B cell (primary cell): Measurements from ENCODE around the gene CEL. TPM values are rescaled to one million over a fixed set of nuclear protein-coding genes. Genes with fewer than 3 reads are reported as not detected.

ENCODE experiments used
- ATAC-seq: fragments of 200-7000 bp; cut with Tn5 transposase; one replicate; pipeline ENCODE4 v1.10.0; 2021; ENCODE audit warnings: low read depth, mild to moderate bottlenecking, moderate number of reproducible peaks, moderate library complexity
- CTCF ChIA-PET: fragments of 350-600 bp; sonication (Branson Sonifier 250); formaldehyde crosslinking; loops from one replicate; lab custom pipeline; 2021; ENCODE audit warnings: antibody characterized with exemption, inconsistent platforms; lab: Charles Lee
- POLR2A ChIA-PET: fragments of 350-600 bp; sonication (Branson Sonifier 250); formaldehyde crosslinking; loops from one replicate; lab custom pipeline; 2021; ENCODE audit warnings: antibody characterized with exemption; lab: Charles Lee
- DNase-seq: peaks from one replicate; pipeline ENCODE4 v3.0.0; 2013
- H2AFZ ChIP-seq: 2 replicates; pipeline ENCODE4 v1.6.1; 2012; ENCODE audit warnings: mild to moderate bottlenecking, low read depth, low read length; ENCODE audit not compliant: insufficient read depth, poor library complexity, severe bottlenecking
- H3K27ac ChIP-seq, 2 donors: 1 replicate in 1 of 2; 2 replicates in 1 of 2; pipeline ENCODE4 v1.5.1; 2012 to 2013; ENCODE audit warnings: low read length in 2 of 2, mild to moderate bottlenecking in 2 of 2, moderate library complexity in 1 of 2
- H3K27me3 ChIP-seq, 4 experiments: fragments of 200-600 bp in 1 of 4; sonication (generic) in 1 of 4; replicated peaks in 1 of 4; 1 replicate in 2 of 4; 2 replicates in 2 of 4; pipeline versions ENCODE4 v1.6.1 to v1.7.0; 2013 to 2016; ENCODE audit warnings: low read length in 3 of 4, mild to moderate bottlenecking in 2 of 4, mixed read lengths in 1 of 4, moderate library complexity in 1 of 4; ENCODE audit not compliant: insufficient read depth in 4 of 4, control insufficient read depth in 3 of 4; ENCODE audit errors: control extremely low read depth in 1 of 4
- H3K36me3 ChIP-seq, 2 experiments: replicated peaks in 1 of 2; 1 replicate in 1 of 2; 2 replicates in 1 of 2; pipeline versions ENCODE4 v1.6.1 to v1.7.1; 2013; ENCODE audit warnings: low read length in 1 of 2; ENCODE audit not compliant: insufficient read depth in 2 of 2, control insufficient read depth in 1 of 2; ENCODE audit errors: control extremely low read depth in 1 of 2, extremely low read depth in 1 of 2
- H3K4me1 ChIP-seq, 2 donors: fragments of 200-600 bp in 1 of 2; sonication (generic) in 1 of 2; 1 replicate in 1 of 2; 2 replicates in 1 of 2; pipeline versions ENCODE4 v1.5.1 to v1.6.1; 2013 to 2017; ENCODE audit warnings: low read length in 2 of 2; ENCODE audit not compliant: control insufficient read depth in 2 of 2, insufficient read depth in 2 of 2
- H3K4me2 ChIP-seq: replicated peaks from 2 replicates; pipeline ENCODE3; 2012; ENCODE audit warnings: mild to moderate bottlenecking, low read depth, low read length; ENCODE audit not compliant: poor library complexity, severe bottlenecking
- H3K4me3 ChIP-seq, 5 experiments: fragments of 200-600 bp in 1 of 5; sonication (generic) in 1 of 5; 1 replicate in 3 of 5; 2 replicates in 2 of 5; pipeline versions ENCODE4 v1.5.1 to v1.7.0; 2011 to 2016; ENCODE audit warnings: low read length in 4 of 5, mild to moderate bottlenecking in 4 of 5, low read depth in 2 of 5, control low read depth in 1 of 5, moderate library complexity in 1 of 5; ENCODE audit not compliant: insufficient read depth in 1 of 5; ENCODE audit errors: control extremely low read depth in 1 of 5, extremely low read depth in 1 of 5
- H3K79me2 ChIP-seq: fragments of 200-600 bp; sonication (generic); one replicate; pipeline ENCODE4 v1.6.0; 2016; ENCODE audit warnings: low read length; ENCODE audit not compliant: control insufficient read depth, insufficient read depth
- H3K9ac ChIP-seq: fragments of 200-600 bp; sonication (generic); 2 replicates; pipeline ENCODE4 v1.6.1; 2017; ENCODE audit warnings: mild to moderate bottlenecking, low read length, moderate library complexity
- H3K9me3 ChIP-seq, 3 donors: one replicate each; pipeline versions ENCODE4 v1.6.1 to v1.7.1; 2013; ENCODE audit warnings: low read length in 2 of 3; ENCODE audit not compliant: control insufficient read depth in 2 of 3, insufficient read depth in 1 of 3; ENCODE audit errors: control extremely low read depth in 1 of 3
- H4K20me1 ChIP-seq: 2 replicates; pipeline ENCODE4 v1.6.0; 2012; ENCODE audit warnings: mild to moderate bottlenecking, low read length; ENCODE audit not compliant: insufficient read depth, control insufficient read depth, poor library complexity, severe bottlenecking
- H3K27ac Mint-ChIP-seq: one replicate; pipeline ENCODE4 v1.8.0; 2021; ENCODE audit warnings: mixed read lengths
- H3K27me3 Mint-ChIP-seq: one replicate; pipeline ENCODE4 v1.8.0; 2021; ENCODE audit warnings: mixed read lengths
- H3K4me1 Mint-ChIP-seq: one replicate; pipeline ENCODE4 v1.8.0; 2021; ENCODE audit warnings: mixed read lengths
- H3K4me3 Mint-ChIP-seq: one replicate; pipeline ENCODE4 v1.8.0; 2021; ENCODE audit warnings: mixed read lengths
- H3K9me3 Mint-ChIP-seq: one replicate; pipeline ENCODE4 v1.8.0; 2022; ENCODE audit warnings: mixed read lengths; ENCODE audit not compliant: insufficient read depth
- CTCF ChIP-seq: fragments of 200-600 bp; IDR thresholded peaks from one replicate; pipeline ENCODE4 v1.8.0; 2022; ENCODE audit warnings: antibody characterized with exemption, mild to moderate bottlenecking
- EZH2 ChIP-seq: IDR thresholded peaks from 2 replicates; pipeline ENCODE4 v1.6.1; 2012; ENCODE audit warnings: borderline replicate concordance, low read depth, mild to moderate bottlenecking, moderate library complexity, low read length; ENCODE audit not compliant: insufficient read depth, poor library complexity, severe bottlenecking
- WGBS: methylation state at CpG from one replicate; pipeline ENCODE4 v1.1.5; 2013; ENCODE audit warnings: missing lambda C conversion rate; ENCODE audit not compliant: insufficient coverage; 5-methylcytosine and 5-hydroxymethylcytosine counted together
- intact Hi-C: fragments of 100-400 bp; cut with micrococcal nuclease; formaldehyde crosslinking; loops from one replicate; pipeline ENCODE4 v1.10.0; 2022
- polyA plus RNA-seq: library from polyadenylated mRNA; depleted of rRNA; stranded (reverse); fragments of >200 nt; gene quantifications from 2 replicates; pipeline ENCODE4 v1.2.3, GENCODE V29; 2012
- total RNA-seq, 2 donors: library from RNA; stranded (reverse); fragments of 120-200 nt in 1 of 2; gene quantifications; 1 replicate in 1 of 2; 2 replicates in 1 of 2; pipeline versions ENCODE4 v1.2.3 to v1.2.4, GENCODE V29; 2013 to 2022

CEL gene
- total and polyA plus RNA-seq, 2 donors (not counting 1 experiment from before 2014, with no cell fraction given) = 0.51 to 0.57 TPM

GRCh38 chr9:133043449-133044035 is 18.2 kb upstream of the CEL start:
- Mint-ChIP-seq H3K27ac (no peak overlapping the region), H3K4me1 (no peaks in the 10 kb centered on the region), H3K9me3 (no peaks in the 10 kb centered on the region), H3K27me3 (no peaks in the 10 kb centered on the region), H3K4me3 (no peak overlapping the region)
- ChIA-PET CTCF (no interaction called here), POLR2A (no interaction called here)
- no peaks in the 10 kb centered on the region for H3K27me3 ChIP-seq
- TF ChIP-seq EZH2 (no peak), CTCF (no peak)
- H3K79me2 ChIP-seq = peaks cover 35% of the 10 kb centered on the region
- no peak overlapping the region for H3K9ac ChIP-seq
- WGBS = 98% methylated on average over 15 of the region's 16 CpGs
- H3K36me3 ChIP-seq = peaks cover 0 to 54% of the 10 kb centered on the region in 2 experiments
- intact Hi-C loops = no loop called here
- ATAC-seq = no peak
- DNase-seq = no peak
- no peak overlapping the region for H2AFZ ChIP-seq
- H3K9me3 ChIP-seq = no peaks in the 10 kb centered on the region
- H3K27ac ChIP-seq = no peak overlapping the region
- peaks cover 38% of the 10 kb centered on the region for H4K20me1 ChIP-seq
- H3K4me1 ChIP-seq = no peaks in the 10 kb centered on the region
- no peak overlapping the region for H3K4me3 ChIP-seq
- no peak overlapping the region for H3K4me2 ChIP-seq

GRCh38 chr9:133044125-133044524 is 17.7 kb upstream of the CEL start:
- H3K4me1 Mint-ChIP-seq = no peaks in the 10 kb centered on the region
- POLR2A ChIA-PET = no interaction called here
- H3K27ac Mint-ChIP-seq = no peak overlapping the region
- WGBS = 92% methylated on average over 5 of the region's 6 CpGs
- Histone ChIP-seq H3K27ac (no peak overlapping the region), H3K9ac (no peak overlapping the region), H2AFZ (no peak overlapping the region), H3K36me3 (peaks cover 0 to 54% of the 10 kb centered on the region in 2 experiments), H3K4me3 (no peak overlapping the region), H4K20me1 (peaks cover 38% of the 10 kb centered on the region), H3K4me2 (no peak overlapping the region), H3K4me1 (no peaks in the 10 kb centered on the region), H3K27me3 (no peaks in the 10 kb centered on the region), H3K79me2 (peaks cover 30% of the 10 kb centered on the region), H3K9me3 (no peaks in the 10 kb centered on the region)
- DNase-seq (no peak), ATAC-seq (no peak)
- no peak overlapping the region for H3K4me3 Mint-ChIP-seq
- H3K27me3 Mint-ChIP-seq = no peaks in the 10 kb centered on the region
- CTCF ChIA-PET = no interaction called here
- TF ChIP-seq EZH2 (no peak), CTCF (no peak)
- intact Hi-C loops = no loop called here
- no peaks in the 10 kb centered on the region for H3K9me3 Mint-ChIP-seq
